Activated T-helper 1 cell treated with anti-CD3 and anti-CD28 coated beads, Interleukin-2, amount 50 U/mL, for 16 hours (primary cell): ENCODE data around the gene ELAPOR2.
"Not testable (repeated sequence)": the region's sequence is repeated elsewhere in the genome, so short reads cannot be mapped to it uniquely, and the experiment has no call there.

Experiments
- DNase-seq, 2 donors: peaks; one replicate each; pipeline ENCODE4 v3.0.0-alpha.2; 2020; ENCODE audit warnings: low read depth in 1 of 2, low spot score in 1 of 2

The ELAPOR2 gene, protein sequence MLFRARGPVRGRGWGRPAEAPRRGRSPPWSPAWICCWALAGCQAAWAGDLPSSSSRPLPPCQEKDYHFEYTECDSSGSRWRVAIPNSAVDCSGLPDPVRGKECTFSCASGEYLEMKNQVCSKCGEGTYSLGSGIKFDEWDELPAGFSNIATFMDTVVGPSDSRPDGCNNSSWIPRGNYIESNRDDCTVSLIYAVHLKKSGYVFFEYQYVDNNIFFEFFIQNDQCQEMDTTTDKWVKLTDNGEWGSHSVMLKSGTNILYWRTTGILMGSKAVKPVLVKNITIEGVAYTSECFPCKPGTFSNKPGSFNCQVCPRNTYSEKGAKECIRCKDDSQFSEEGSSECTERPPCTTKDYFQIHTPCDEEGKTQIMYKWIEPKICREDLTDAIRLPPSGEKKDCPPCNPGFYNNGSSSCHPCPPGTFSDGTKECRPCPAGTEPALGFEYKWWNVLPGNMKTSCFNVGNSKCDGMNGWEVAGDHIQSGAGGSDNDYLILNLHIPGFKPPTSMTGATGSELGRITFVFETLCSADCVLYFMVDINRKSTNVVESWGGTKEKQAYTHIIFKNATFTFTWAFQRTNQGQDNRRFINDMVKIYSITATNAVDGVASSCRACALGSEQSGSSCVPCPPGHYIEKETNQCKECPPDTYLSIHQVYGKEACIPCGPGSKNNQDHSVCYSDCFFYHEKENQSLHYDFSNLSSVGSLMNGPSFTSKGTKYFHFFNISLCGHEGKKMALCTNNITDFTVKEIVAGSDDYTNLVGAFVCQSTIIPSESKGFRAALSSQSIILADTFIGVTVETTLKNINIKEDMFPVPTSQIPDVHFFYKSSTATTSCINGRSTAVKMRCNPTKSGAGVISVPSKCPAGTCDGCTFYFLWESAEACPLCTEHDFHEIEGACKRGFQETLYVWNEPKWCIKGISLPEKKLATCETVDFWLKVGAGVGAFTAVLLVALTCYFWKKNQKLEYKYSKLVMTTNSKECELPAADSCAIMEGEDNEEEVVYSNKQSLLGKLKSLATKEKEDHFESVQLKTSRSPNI

DNA sequence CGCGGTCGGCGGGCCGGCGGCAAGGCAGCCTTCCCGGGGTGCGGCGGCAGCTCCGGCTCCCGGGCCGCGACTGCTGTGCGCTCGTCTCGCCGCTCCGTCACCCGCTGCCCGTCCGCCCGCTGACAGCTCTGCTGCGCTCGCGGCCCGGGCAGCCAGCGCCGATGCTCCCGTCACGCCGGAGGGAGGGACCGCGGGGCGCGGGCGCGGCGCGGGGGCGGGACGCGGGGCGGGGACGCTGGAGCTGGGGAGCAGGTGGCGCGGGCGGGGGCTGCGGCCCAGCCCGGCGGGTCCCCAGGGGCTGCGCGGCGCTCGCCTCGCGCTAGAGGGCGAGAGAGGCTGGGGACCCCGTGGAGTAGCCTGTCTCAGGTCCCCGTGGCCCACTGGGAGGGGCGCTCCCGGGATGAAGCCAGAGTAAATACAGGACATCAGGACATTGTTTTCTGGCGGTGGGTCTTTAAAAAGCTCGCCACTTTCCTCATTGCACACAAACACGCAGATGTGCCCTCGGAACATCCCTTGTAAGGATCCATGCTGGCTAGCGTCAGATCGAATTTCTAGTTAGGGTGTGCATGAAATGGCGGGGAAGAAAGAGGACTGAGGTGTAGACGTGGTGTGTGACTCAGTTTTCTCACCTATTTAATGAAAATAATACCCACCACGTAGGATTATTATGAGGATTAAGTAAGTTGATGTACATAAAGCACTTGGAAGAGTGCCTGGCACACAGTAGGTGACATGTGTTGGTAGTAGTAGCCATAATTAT, at the start of gene ELAPOR2:
TSS of gene ELAPOR2 (minus strand) at position 130 of the 763 bp plus-strand sequence. CDS start 141 bp downstream, outside the sequence.
- DNase-seq, result peak; percentile 48 to 75

DNA sequence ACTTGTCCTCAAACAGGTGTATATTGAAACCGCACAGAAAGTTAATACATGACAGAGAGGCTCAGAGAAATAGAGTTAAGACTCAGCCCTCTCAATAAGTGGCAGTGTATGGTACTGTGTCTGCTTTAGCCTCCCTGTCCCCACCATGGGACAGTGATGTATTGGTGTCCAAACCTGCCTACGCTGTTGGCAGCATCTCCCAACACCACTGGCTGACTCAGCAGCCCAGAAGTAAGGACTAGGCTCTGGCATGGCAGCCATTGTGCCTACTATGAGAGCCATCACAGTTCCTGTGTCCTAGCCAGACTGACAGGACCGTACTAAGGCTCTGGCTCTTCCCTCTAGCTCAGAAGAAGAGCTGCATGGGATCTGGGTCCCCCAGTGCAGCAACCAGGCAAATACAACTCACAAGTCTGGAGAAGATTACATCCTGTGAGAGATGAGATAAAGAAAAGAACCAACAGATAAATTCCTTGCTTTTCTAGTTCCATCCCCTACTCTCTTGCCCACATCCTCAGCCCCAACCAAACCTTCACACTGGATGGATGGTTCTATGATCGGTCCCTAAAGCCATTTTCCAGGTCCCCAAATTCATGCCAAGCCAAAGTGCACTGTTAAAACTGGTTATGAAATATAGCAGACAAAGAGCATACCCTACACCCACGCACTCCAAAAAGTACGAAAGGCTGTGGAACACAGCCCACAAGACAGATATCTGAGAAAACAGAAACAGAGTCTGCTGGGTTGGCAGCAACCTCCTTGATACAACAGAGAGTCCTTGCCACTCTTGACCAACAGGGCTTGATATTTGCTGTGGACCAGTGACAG, 48.7 kb upstream of the ELAPOR2 start:
- no peak for DNase-seq

- no peak for DNase-seq
These were observed 47.6 kb upstream of the ELAPOR2 start for GRCh38 chr7:87106974-87107612.

GRCh38 chr7:87105401-87105800, 45.9 kb upstream of the ELAPOR2 start:
- DNase-seq, result no peak

- DNase-seq, result no peak
These were observed 40.9 kb upstream of the ELAPOR2 start for GRCh38 chr7:87100326-87100725.

DNA sequence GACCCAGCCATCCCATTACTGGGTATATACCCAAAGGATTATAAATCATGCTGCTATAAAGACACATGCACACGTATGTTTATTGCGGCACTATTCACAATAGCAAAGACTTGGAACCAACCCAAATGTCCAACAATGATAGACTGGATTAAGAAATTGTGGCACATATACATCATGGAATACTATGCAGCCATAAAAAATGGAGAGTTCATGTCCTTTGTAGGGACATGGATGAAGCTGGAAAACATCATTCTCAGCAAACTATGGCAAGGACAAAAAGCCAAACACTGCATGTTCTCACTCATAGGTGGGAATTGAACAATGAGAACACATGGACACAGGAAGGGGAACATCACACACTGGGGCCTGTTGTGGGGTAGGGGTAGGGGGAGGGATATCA, 37.9 kb upstream of the ELAPOR2 start:
- not testable (repeated sequence) for DNase-seq

DNA sequence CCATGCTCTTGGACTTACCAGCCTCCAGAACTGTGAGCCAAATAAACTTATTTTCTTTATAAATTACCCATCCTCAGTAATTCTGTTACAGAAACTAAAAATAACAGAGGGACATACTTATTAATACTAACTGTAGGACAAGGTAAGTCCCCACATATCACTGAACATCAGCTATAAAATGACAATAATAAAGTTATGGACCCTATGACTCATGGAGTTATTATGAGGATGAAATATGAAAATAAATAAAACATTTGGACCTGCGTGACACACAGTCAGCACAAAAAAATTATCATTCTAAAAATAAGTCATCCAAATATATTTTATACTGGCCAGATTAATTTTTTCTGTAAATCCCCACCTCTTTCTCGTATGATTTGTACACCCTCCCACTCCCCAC, 34.9 kb upstream of the ELAPOR2 start:
- DNase-seq, result no peak

- no peak for DNase-seq
These were observed 33.2 kb upstream of the ELAPOR2 start for GRCh38 chr7:87092568-87093091.

DNA sequence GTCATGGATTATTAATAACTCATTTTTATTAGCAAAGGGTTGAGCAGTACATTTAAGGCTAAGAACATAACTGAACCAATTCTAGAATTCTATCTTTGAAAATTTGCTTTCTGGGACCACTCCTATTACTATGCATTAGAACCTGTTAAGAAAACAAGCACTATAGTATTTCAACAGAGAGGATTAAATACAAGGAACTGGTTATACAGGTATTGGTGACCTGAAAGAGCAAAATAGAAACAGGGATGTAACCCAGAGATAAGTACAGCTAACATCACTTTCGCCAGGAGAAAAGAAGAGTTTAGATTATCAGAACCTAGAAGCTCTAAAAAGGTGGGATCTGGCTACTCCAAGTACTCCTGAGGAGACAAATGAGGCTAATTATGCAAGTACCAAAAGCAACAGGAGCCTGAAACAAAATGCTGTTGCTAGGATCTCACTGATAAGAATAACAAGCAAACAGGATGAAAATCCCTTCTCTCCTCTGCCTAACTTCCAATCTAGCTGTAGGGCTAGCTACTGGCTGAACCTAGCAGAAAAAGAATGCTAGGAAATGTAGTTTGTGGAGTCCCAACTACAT, 32.1 kb upstream of the ELAPOR2 start:
- no peak for DNase-seq

- no peak for DNase-seq
These were observed 24.5 kb upstream of the ELAPOR2 start for GRCh38 chr7:87083865-87084519.

GRCh38 chr7:87082675-87083074, 23.2 kb upstream of the ELAPOR2 start:
- no peak for DNase-seq

- DNase-seq, result no peak
These were observed 16.4 kb upstream of the ELAPOR2 start for GRCh38 chr7:87075671-87076404.

DNA sequence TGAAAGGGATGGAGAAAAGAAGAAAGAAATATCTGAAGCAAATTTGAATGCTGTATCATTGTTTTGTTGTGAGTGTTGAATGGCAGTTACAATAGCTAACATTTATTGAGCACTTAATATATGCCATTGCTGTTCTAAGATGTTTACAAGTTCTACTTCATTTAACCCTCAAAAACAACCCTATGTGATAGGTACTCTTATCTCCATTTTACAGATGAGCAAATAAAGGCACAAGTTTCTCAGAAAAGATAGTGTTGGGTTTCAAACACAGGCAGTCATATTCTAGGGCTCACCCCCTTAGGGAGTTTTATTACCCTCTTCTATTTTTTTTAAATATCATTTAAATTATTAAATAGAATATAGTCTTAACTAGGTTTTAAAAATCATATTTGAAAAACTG, 8.3 kb upstream of the ELAPOR2 start:
- no peak for DNase-seq

DNA sequence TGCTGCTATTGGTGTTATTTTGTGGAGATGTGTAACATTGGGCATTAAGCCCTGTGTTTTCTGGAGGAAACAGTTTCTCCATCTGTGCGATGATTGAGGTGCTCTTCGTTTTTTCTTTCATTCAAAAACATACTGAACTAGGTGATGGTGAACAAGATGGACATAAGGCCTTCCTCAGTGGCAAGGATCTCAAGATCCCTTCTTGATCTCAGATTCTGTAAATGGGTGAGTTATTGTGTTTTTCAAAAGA, 759 bp upstream of the ELAPOR2 start:
- DNase-seq, result no peak

DNA sequence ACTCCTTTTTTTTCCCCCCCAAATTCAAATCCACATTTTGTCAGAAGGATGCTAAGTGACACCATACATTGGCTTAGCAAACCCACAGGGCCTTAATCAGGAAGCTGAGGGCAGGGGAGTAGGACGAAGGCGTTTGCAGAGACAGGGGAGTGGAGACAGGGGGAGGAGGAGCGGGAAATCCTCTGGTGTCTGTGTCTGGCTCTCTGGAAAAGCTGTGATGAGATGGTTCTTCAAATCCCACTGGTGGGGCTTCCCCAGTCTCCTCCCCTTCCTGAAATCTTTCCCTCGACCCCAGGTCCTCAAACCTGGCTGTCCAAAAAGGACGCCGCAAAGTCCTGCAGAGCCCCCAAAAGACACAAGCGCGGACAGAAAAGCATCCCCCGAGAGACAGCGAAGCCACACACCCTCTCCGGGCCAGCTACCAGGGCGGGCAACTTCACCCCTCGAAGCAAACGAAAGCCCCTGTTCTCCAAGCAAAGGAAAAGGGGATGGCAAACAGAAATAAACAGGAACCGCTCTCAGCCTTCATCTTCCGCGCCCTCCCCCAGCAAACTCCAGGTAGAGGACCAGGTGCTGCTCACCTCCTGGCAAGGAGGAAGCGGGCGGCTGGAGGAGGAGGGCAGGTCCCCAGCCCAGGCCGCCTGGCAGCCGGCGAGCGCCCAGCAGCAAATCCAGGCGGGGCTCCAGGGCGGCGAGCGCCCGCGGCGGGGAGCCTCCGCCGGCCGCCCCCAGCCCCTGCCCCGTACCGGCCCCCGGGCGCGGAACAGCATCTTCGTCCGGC, 520 bp downstream of the ELAPOR2 start:
- DNase-seq, result no peak

DNA sequence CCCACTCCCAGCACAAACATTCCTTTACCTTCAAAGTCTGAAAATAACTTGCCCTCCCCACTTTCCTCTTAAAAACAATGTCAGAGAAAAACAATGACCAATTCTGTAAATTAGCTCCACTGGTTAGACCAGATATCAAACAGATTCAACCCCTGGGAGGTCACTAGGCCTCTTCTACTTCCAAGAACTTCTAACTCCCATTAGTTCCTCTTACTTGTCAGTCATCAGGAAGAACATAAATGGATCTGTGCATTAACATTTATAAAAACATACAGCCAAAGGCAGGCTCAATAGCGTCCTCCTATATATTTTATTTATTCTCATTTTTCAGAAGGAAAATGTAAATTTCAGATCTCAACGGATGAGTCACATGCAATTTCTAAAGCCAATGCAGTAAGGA, 2.2 kb downstream of the ELAPOR2 start:
- DNase-seq, result no peak

DNA sequence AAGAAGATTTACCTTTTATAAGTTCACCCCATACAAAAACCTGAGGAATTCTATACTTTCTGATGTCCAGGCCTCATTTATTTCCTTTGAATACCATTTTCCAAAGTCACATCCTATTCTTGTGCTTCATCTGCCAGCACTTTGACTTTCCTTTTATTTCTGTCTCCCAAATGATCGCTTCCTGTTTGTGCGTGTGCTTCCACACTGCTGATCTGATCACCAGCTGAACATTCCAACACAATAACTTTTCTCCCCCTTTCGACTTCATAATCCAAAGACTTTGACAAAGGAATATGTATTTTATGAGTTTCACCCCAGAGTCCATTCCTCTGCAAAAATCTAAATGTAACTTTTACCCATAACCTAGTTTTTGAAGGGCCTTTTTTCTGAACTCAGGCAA, 3.1 kb downstream of the ELAPOR2 start:
- no peak for DNase-seq
